Fibroblast of lung (primary cell): ENCODE measurements around the gene GBX2. TPM values are rescaled to one million over a fixed set of nuclear protein-coding genes. Genes with fewer than 3 reads are reported as not detected.
A peak's percentile ranks its signal among the peaks of the same experiment; 100 is the strongest.

ENCODE experiments used
- DNase-seq, 2 donors: peaks; one replicate each; pipeline versions ENCODE4 v3.0.0 to v3.0.0-alpha.2; 2010; ENCODE audit warnings: low read depth in 2 of 2
- H2AFZ ChIP-seq: 2 replicates; pipeline ENCODE4 v1.5.1; 2012; ENCODE audit warnings: low read length, control low read depth, inconsistent platforms
- H3K27ac ChIP-seq: 2 replicates; pipeline ENCODE4 v1.5.1; 2011; ENCODE audit warnings: low read length, control low read depth; ENCODE audit not compliant: insufficient read depth
- H3K27me3 ChIP-seq: 2 replicates; pipeline ENCODE4 v1.5.1; 2011; ENCODE audit warnings: mild to moderate bottlenecking, low read length; ENCODE audit not compliant: control insufficient read depth, insufficient read depth
- H3K36me3 ChIP-seq: 2 replicates; pipeline ENCODE4 v1.5.1; 2011; ENCODE audit warnings: low read length; ENCODE audit not compliant: control insufficient read depth, insufficient read depth
- H3K4me1 ChIP-seq: 2 replicates; pipeline ENCODE4 v1.5.1; 2011; ENCODE audit warnings: low read length; ENCODE audit not compliant: control insufficient read depth, insufficient read depth; ENCODE audit errors: extremely low read depth
- H3K4me2 ChIP-seq: 2 replicates; pipeline ENCODE4 v1.5.1; 2011; ENCODE audit warnings: low read length, control low read depth; ENCODE audit not compliant: insufficient read depth; ENCODE audit errors: extremely low read depth
- H3K4me3 ChIP-seq, 4 experiments: fragments of 200-600 bp in 1 of 4; sonication (generic) in 1 of 4; replicated peaks in 1 of 4; 2 replicates each; pipeline ENCODE4 v1.5.1; 2011 to 2016; ENCODE audit warnings: low read length in 4 of 4, low read depth in 3 of 4, mild to moderate bottlenecking in 3 of 4, control low read depth in 2 of 4, inconsistent platforms in 1 of 4, mixed read lengths in 1 of 4; ENCODE audit not compliant: insufficient read depth in 1 of 4; ENCODE audit errors: control extremely low read depth in 1 of 4
- H3K79me2 ChIP-seq: 2 replicates; pipeline ENCODE4 v1.5.1; 2012; ENCODE audit warnings: mild to moderate bottlenecking, low read length, inconsistent platforms; ENCODE audit not compliant: control insufficient read depth, insufficient read depth
- H3K9ac ChIP-seq: 2 replicates; pipeline ENCODE4 v1.5.1; 2011; ENCODE audit warnings: mild to moderate bottlenecking, low read length, control low read depth; ENCODE audit not compliant: insufficient read depth
- H3K9me3 ChIP-seq: 2 replicates; pipeline ENCODE4 v1.5.1; 2012; ENCODE audit warnings: low read depth, low read length; ENCODE audit not compliant: control insufficient read depth, insufficient read depth
- H4K20me1 ChIP-seq: 2 replicates; pipeline ENCODE4 v1.5.1; 2011; ENCODE audit warnings: low read length; ENCODE audit not compliant: control insufficient read depth, insufficient read depth; ENCODE audit errors: extremely low read depth
- CTCF ChIP-seq, 2 donors: IDR thresholded peaks in 1 of 2; conservative IDR thresholded peaks in 1 of 2; 1 replicate in 1 of 2; 2 replicates in 1 of 2; pipeline ENCODE4 v1.5.1; 2011 to 2012; ENCODE audit warnings: low read length in 2 of 2, control low read depth in 1 of 2, inconsistent platforms in 1 of 2, low read depth in 1 of 2, mild to moderate bottlenecking in 1 of 2
- EZH2 ChIP-seq: IDR thresholded peaks from 2 replicates; pipeline ENCODE4 v1.5.1; 2012; ENCODE audit warnings: low read length, control low read depth, mild to moderate bottlenecking; ENCODE audit errors: missing control alignments
- polyA plus RNA-seq, 2 donors: library from polyadenylated mRNA; depleted of rRNA in 1 of 2; stranded (reverse) in 1 of 2; unstranded in 1 of 2; fragments of >200 nt; gene quantifications; 2 replicates each; pipeline ENCODE4 v1.2.1, GENCODE V29; 2011 to 2012; ENCODE audit warnings: missing spikeins in 1 of 2
- total RNA-seq: library from RNA; depleted of rRNA; stranded (reverse); fragments of >200 nt; gene quantifications from 2 replicates; pipeline ENCODE4 v1.2.1, GENCODE V29; 2014

GBX2 gene
- total and polyA plus RNA-seq, 2 donors (not counting 1 experiment from before 2014, with no cell fraction given), result 0.25 TPM; not detected in 1

GRCh38 chr2:236158969-236159777, 9.0 kb downstream of the GBX2 start:
- no peaks in the 10 kb centered on the region for H4K20me1 ChIP-seq
- no peaks in the 10 kb centered on the region for H3K79me2 ChIP-seq
- no peak overlapping the region for H3K4me3 ChIP-seq
- H3K27me3 ChIP-seq, result peaks cover 32% of the 10 kb centered on the region
- TF ChIP-seq EZH2, result no peak
- TF ChIP-seq CTCF (conservative IDR thresholded peaks at IDR 0.05 in 1 of 2, IDR thresholded peaks at IDR 0.05 in 1 of 2; ENCODE audit: low read depth in 1 of 2, low read length in 2 of 2), result no peak
- no peak for DNase-seq
- H3K9ac ChIP-seq, result no peak overlapping the region
- no peak overlapping the region for H3K27ac ChIP-seq
- H3K36me3 ChIP-seq, result no peaks in the 10 kb centered on the region
- H3K9me3 ChIP-seq, result no peaks in the 10 kb centered on the region
- H2AFZ ChIP-seq, result no peak overlapping the region
- H3K4me1 ChIP-seq, result no peaks in the 10 kb centered on the region
- H3K4me2 ChIP-seq, result no peak overlapping the region

- Histone ChIP-seq H3K27me3 (peaks cover 20% of the 10 kb centered on the region), H3K79me2 (no peaks in the 10 kb centered on the region), H3K4me1 (no peaks in the 10 kb centered on the region), H2AFZ (no peak overlapping the region), H3K9ac (no peak overlapping the region), H3K4me3 (no peak overlapping the region), H3K9me3 (no peaks in the 10 kb centered on the region), H4K20me1 (no peaks in the 10 kb centered on the region), H3K27ac (no peak overlapping the region), H3K36me3 (no peaks in the 10 kb centered on the region), H3K4me2 (no peak overlapping the region)
- DNase-seq, result no peak
- TF ChIP-seq EZH2 (no peak), CTCF (conservative IDR thresholded peaks at IDR 0.05 in 1 of 2, IDR thresholded peaks at IDR 0.05 in 1 of 2; ENCODE audit: low read depth in 1 of 2, low read length in 2 of 2) (no peak)
Measured at GRCh38 chr2:236157815-236158498, 10.2 kb downstream of the GBX2 start.

- Histone ChIP-seq H3K4me3 (no peak overlapping the region), H2AFZ (no peak overlapping the region), H3K4me1 (no peaks in the 10 kb centered on the region), H3K27ac (no peak overlapping the region), H3K4me2 (no peak overlapping the region), H3K36me3 (no peaks in the 10 kb centered on the region), H4K20me1 (no peaks in the 10 kb centered on the region), H3K9ac (no peak overlapping the region), H3K27me3 (peaks cover 17% of the 10 kb centered on the region), H3K79me2 (no peaks in the 10 kb centered on the region), H3K9me3 (no peaks in the 10 kb centered on the region)
- peak in 1 of 2 donors; percentile 65 for DNase-seq
- TF ChIP-seq CTCF (conservative IDR thresholded peaks at IDR 0.05 in 1 of 2, IDR thresholded peaks at IDR 0.05 in 1 of 2; ENCODE audit: low read depth in 1 of 2, low read length in 2 of 2) (no peak), EZH2 (no peak)
Measured at GRCh38 chr2:236157366-236157765, 10.8 kb downstream of the GBX2 start.
